Measurements from ENCODE around the gene ZNRF3. TPM values are rescaled to one million over a fixed set of nuclear protein-coding genes. Genes with fewer than 3 reads are reported as not detected.

ZNRF3 gene
- total RNA-seq, 6 experiments from 2014 or later: 5.8 to 9.2 (median 6.9) TPM

DNA sequence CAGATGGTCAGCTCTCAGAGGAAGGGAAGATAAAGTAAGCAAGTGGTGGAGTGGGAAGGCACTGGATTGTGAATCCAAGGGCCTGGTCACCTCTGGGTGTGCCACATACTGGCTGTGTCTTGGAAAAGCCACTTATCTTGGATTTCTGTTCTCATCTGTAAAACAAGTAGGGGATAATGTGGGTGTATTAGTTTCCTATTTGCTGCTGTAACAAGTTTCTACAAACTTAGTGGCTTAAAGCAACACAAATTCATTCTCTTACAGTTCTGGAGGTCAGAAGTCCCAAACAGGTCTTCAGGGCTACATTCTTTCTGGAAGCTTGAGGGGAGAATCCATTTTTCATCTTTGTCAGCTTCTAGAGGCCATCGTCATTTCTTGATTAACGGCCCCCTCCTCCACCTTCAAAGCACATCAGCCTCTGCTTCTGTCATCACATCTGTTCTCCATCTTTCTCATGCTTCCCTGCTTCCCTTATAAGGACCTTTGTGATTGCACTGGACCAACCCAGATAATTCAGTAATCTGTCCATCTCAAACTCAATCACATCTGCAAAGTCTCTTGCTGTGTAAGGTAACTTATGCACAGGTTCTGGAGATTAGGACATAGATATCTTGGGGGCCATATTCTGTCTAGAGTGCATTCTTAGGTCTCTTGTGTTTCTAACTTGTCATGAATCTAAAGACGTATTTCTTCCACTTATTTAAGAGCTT, 102.4 kb downstream of the ZNRF3 start:
- H3K9me3 ChIP-seq: no peaks in the 10 kb centered on the region
- ATAC-seq: no peak
- DNase-seq: no peak
- intact Hi-C loops (cut with DNase I): no loop called here
- H3K27me3 ChIP-seq: no peaks in the 10 kb centered on the region
- H3K36me3 ChIP-seq: peaks cover 0 to 7% (median 3%) of the 10 kb centered on the region in 4 donors
- H3K4me3 ChIP-seq: no peak overlapping the region
- TF ChIP-seq, protein P1, sequence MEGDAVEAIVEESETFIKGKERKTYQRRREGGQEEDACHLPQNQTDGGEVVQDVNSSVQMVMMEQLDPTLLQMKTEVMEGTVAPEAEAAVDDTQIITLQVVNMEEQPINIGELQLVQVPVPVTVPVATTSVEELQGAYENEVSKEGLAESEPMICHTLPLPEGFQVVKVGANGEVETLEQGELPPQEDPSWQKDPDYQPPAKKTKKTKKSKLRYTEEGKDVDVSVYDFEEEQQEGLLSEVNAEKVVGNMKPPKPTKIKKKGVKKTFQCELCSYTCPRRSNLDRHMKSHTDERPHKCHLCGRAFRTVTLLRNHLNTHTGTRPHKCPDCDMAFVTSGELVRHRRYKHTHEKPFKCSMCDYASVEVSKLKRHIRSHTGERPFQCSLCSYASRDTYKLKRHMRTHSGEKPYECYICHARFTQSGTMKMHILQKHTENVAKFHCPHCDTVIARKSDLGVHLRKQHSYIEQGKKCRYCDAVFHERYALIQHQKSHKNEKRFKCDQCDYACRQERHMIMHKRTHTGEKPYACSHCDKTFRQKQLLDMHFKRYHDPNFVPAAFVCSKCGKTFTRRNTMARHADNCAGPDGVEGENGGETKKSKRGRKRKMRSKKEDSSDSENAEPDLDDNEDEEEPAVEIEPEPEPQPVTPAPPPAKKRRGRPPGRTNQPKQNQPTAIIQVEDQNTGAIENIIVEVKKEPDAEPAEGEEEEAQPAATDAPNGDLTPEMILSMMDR (IDR thresholded peaks at IDR 0.05): no peak
- TF ChIP-seq POLR2A (IDR thresholded peaks at IDR 0.05): no peak
- WGBS (ENCODE audit: insufficient coverage, low coverage, low lambda C conversion rate, missing lambda C conversion rate): 91% methylated on average over 3 of the region's 3 CpGs
- H3K27ac ChIP-seq: peak overlapping the region in 1 of 3 donors; percentile 10
- peaks cover 0 to 53% (median 8%) of the 10 kb centered on the region in 4 donors for H3K4me1 ChIP-seq

DNA sequence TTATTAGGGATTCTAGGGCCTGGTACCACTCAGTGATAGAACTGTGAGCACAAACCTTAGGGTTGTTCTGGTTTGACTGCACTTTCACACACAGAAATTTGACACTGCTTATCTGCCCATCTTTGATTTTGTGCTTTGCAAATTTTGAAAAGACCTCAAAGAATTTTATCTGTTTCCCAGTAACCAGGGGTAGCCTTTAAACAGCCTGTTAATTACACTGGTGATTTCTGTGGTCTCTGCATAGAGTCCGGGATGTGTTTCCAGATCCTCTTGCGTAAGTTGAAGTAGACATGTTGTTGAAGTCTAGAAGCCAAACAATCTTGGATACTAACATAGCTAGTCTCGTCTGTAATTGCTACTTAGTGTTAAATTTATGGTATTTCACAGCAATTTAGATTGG, 103.0 kb downstream of the ZNRF3 start:
- no peak for TF ChIP-seq POLR2A (IDR thresholded peaks at IDR 0.05)
- TF ChIP-seq, protein P1 (IDR thresholded peaks at IDR 0.05): no peak
- H3K4me1 ChIP-seq: peaks cover 0 to 46% (median 5%) of the 10 kb centered on the region in 4 donors
- no peaks in the 10 kb centered on the region for H3K27me3 ChIP-seq
- ATAC-seq (no peak), DNase-seq (no peak)
- intact Hi-C loops (cut with DNase I): no loop called here
- no peaks in the 10 kb centered on the region for H3K9me3 ChIP-seq
- 58% methylated on average over 3 of the region's 3 CpGs for WGBS (ENCODE audit: insufficient coverage, low coverage, low lambda C conversion rate, missing lambda C conversion rate)
- no peak overlapping the region for H3K4me3 ChIP-seq
- no peak overlapping the region for H3K27ac ChIP-seq
- peaks cover 0 to 7% (median 3%) of the 10 kb centered on the region in 4 donors for H3K36me3 ChIP-seq

DNA sequence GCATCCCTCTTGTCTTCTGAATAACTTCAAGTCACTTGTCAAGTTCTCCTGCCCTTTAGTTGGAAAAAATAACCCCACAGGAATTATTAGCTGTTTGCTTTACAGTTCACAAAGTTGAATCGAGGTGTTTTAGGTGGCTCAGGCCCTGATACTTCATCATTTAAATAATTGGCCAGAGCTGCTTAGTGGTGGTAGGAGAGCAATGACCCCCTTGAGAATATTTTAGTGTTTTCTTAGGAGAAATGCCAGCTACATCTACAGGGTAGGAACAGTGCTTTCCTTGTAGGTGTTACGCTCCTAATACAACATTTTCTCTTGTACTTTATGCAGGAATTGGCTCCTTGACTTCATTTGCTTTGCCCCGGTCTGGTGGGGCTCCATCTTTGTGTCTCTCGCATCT, 105.1 kb downstream of the ZNRF3 start:
- H3K36me3 ChIP-seq: peaks cover 0 to 7% (median 3%) of the 10 kb centered on the region in 4 donors

DNA sequence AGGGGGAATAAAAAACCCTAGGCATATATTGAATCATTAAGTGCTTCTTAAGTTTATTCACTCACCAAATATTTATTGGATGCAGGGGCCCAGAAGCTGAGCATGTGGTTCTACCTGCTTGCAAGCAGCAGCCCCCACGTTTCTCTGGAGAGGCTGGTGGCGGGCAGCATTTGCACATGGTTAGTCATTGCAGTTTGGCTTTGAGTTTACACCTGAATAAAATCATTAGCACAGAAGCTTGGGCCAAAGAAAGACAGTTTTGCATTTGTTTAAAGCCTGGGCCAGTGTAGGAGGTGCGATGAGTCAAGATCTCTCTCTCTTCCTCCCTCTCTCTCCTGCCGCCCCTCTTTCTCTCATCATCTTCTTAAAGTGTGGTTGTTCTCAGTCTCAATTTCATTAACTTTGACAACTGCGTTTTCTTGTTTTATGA, 105.7 kb downstream of the ZNRF3 start:
- DNase-seq: no peak
- intact Hi-C loops (cut with DNase I): no loop called here
- Histone ChIP-seq H3K4me3 (no peak overlapping the region), H3K27me3 (no peaks in the 10 kb centered on the region), H3K9me3 (no peaks in the 10 kb centered on the region), H3K4me1 (peaks cover 0 to 22% (median 0%) of the 10 kb centered on the region in 4 donors), H3K27ac (no peak overlapping the region), H3K36me3 (peaks cover 0 to 7% (median 3%) of the 10 kb centered on the region in 4 donors)
- no peak for ATAC-seq
- TF ChIP-seq, protein P1 (IDR thresholded peaks at IDR 0.05): no peak
- TF ChIP-seq POLR2A (IDR thresholded peaks at IDR 0.05): no peak
- WGBS (ENCODE audit: insufficient coverage, low coverage, low lambda C conversion rate, missing lambda C conversion rate): 83% methylated on average over 4 of the region's 5 CpGs

More for the DNA sequence above, 105.1 kb downstream of the ZNRF3 start:
- WGBS (ENCODE audit: insufficient coverage, low coverage, low lambda C conversion rate, missing lambda C conversion rate): 93% methylated on average over 4 of the region's 4 CpGs
- peaks cover 0 to 28% (median 0%) of the 10 kb centered on the region in 4 donors for H3K4me1 ChIP-seq
- no peak overlapping the region for H3K27ac ChIP-seq
- intact Hi-C loops (cut with DNase I): no loop called here
- H3K4me3 ChIP-seq: no peak overlapping the region
- no peak for TF ChIP-seq POLR2A (IDR thresholded peaks at IDR 0.05)
- TF ChIP-seq, protein P1 (IDR thresholded peaks at IDR 0.05): no peak
- no peaks in the 10 kb centered on the region for H3K27me3 ChIP-seq
- ATAC-seq (no peak), DNase-seq (no peak)
- no peaks in the 10 kb centered on the region for H3K9me3 ChIP-seq
